Astrocyte (in vitro differentiated cells and primary cell): ENCODE data around the gene SLC12A8. TPM values are rescaled to one million over a fixed set of nuclear protein-coding genes. Genes with fewer than 3 reads are reported as not detected.

ENCODE experiments used
- DNase-seq: peaks from one replicate; pipeline ENCODE4 v3.0.0-alpha.2; 2010; ENCODE audit warnings: low read depth
- FAIRE-seq: peaks from 2 replicates; lab custom pipeline; 2011; peaks lifted over from hg19 to GRCh38; lab: Jason Lieb, UNC
- H2AFZ ChIP-seq: 2 replicates; pipeline ENCODE4 v1.6.0; 2012; ENCODE audit warnings: low read depth, low read length, inconsistent platforms
- H3K27ac ChIP-seq: 2 replicates; pipeline ENCODE4 v1.5.1; 2011; ENCODE audit warnings: low read depth, low read length, inconsistent platforms
- H3K27me3 ChIP-seq: 2 replicates; pipeline ENCODE4 v1.6.0; 2011; ENCODE audit warnings: low read length, inconsistent platforms; ENCODE audit not compliant: insufficient read depth
- H3K36me3 ChIP-seq: 2 replicates; pipeline ENCODE4 v1.5.1; 2011; ENCODE audit warnings: low read length, inconsistent platforms; ENCODE audit not compliant: insufficient read depth
- H3K4me1 ChIP-seq: 2 replicates; pipeline ENCODE4 v1.5.1; 2011; ENCODE audit warnings: low read length, inconsistent platforms; ENCODE audit not compliant: insufficient read depth
- H3K4me2 ChIP-seq: 2 replicates; pipeline ENCODE4 v1.6.0; 2012; ENCODE audit warnings: low read length, inconsistent platforms
- H3K4me3 ChIP-seq: 2 replicates; pipeline ENCODE4 v1.5.1; 2011; ENCODE audit warnings: low read depth, mild to moderate bottlenecking, low read length, inconsistent platforms; ENCODE audit not compliant: insufficient read depth
- H3K79me2 ChIP-seq: 2 replicates; pipeline ENCODE4 v1.6.0; 2012; ENCODE audit warnings: mild to moderate bottlenecking, low read length, inconsistent platforms; ENCODE audit not compliant: insufficient read depth
- H3K9ac ChIP-seq: 2 replicates; pipeline ENCODE4 v1.6.0; 2012; ENCODE audit warnings: mild to moderate bottlenecking, low read length, inconsistent platforms
- H3K9me3 ChIP-seq: 2 replicates; pipeline ENCODE4 v1.5.1; 2012; ENCODE audit warnings: low read depth, mild to moderate bottlenecking, low read length, inconsistent platforms; ENCODE audit not compliant: insufficient read depth
- H4K20me1 ChIP-seq: 2 replicates; pipeline ENCODE4 v1.6.0; 2012; ENCODE audit warnings: low read length, inconsistent platforms; ENCODE audit not compliant: insufficient read depth
- H3K27ac Mint-ChIP-seq: one replicate; pipeline ENCODE4 v1.8.0; 2021; ENCODE audit warnings: mild to moderate bottlenecking, mixed read lengths; ENCODE audit not compliant: unreplicated experiment
- H3K27me3 Mint-ChIP-seq: one replicate; pipeline ENCODE4 v1.8.0; 2021; ENCODE audit warnings: low read depth, mixed read lengths; ENCODE audit not compliant: unreplicated experiment
- H3K36me3 Mint-ChIP-seq: one replicate; pipeline ENCODE4 v1.8.0; 2021; ENCODE audit warnings: low read depth, mixed read lengths; ENCODE audit not compliant: unreplicated experiment
- H3K4me1 Mint-ChIP-seq: one replicate; pipeline ENCODE4 v1.8.0; 2021; ENCODE audit warnings: low read depth, mixed read lengths; ENCODE audit not compliant: unreplicated experiment
- H3K4me3 Mint-ChIP-seq: one replicate; pipeline ENCODE4 v1.8.0; 2021; ENCODE audit warnings: mild to moderate bottlenecking, moderate library complexity, mixed read lengths; ENCODE audit not compliant: unreplicated experiment
- H3K9me3 Mint-ChIP-seq: one replicate; pipeline ENCODE4 v1.8.0; 2021; ENCODE audit warnings: mild to moderate bottlenecking, mixed read lengths; ENCODE audit not compliant: unreplicated experiment
- CTCF ChIP-seq: IDR thresholded peaks from 2 replicates; pipeline ENCODE4 v1.5.1; 2011; ENCODE audit warnings: low read depth, mild to moderate bottlenecking, inconsistent platforms, low read length, moderate library complexity; ENCODE audit not compliant: insufficient read depth
- EZH2 ChIP-seq: IDR thresholded peaks from 2 replicates; pipeline ENCODE4 v1.6.1; 2012; ENCODE audit warnings: mild to moderate bottlenecking, low read length, inconsistent platforms; ENCODE audit not compliant: insufficient read depth
- total RNA-seq: library from RNA; stranded (reverse); gene quantifications from 2 replicates; pipeline ENCODE4 v1.2.1, GENCODE V29; 2021

Gene SLC12A8
- total RNA-seq, 1 donor from 2014 or later = 4.2 TPM

GRCh38 chr3:125054449-125055329 is 157.9 kb downstream of the SLC12A8 start:
- DNase-seq = peak; percentile 35
- Histone ChIP-seq H3K9ac (peak overlapping the region; percentile 94), H4K20me1 (peaks cover 48% of the 10 kb centered on the region), H2AFZ (peak overlapping the region; percentile 16), H3K4me3 (peak overlapping the region; percentile 97), H3K4me2 (peak overlapping the region; percentile 89), H3K36me3 (no peaks in the 10 kb centered on the region), H3K27ac (peak overlapping the region; percentile 93), H3K9me3 (no peaks in the 10 kb centered on the region), H3K27me3 (no peaks in the 10 kb centered on the region), H3K4me1 (peaks cover 53% of the 10 kb centered on the region), H3K79me2 (peaks cover 44% of the 10 kb centered on the region)
- TF ChIP-seq EZH2 (no peak), CTCF (no peak)
- no peaks in the 10 kb centered on the region for H3K36me3 Mint-ChIP-seq
- H3K9me3 Mint-ChIP-seq = no peaks in the 10 kb centered on the region
- H3K4me1 Mint-ChIP-seq = peaks cover 59% of the 10 kb centered on the region
- peak; percentile 9 for FAIRE-seq
- peak overlapping the region; percentile 29 for H3K27ac Mint-ChIP-seq
- no peaks in the 10 kb centered on the region for H3K27me3 Mint-ChIP-seq
- peak overlapping the region; percentile 93 for H3K4me3 Mint-ChIP-seq

GRCh38 chr3:125054062-125054448 is 158.5 kb downstream of the SLC12A8 start:
- Histone ChIP-seq H2AFZ (no peak overlapping the region), H3K4me2 (peak overlapping the region; percentile 89), H3K4me1 (peaks cover 53% of the 10 kb centered on the region), H3K9ac (peak overlapping the region; percentile 94), H3K27ac (peak overlapping the region; percentile 93), H3K9me3 (no peaks in the 10 kb centered on the region), H4K20me1 (peaks cover 55% of the 10 kb centered on the region), H3K27me3 (no peaks in the 10 kb centered on the region), H3K79me2 (peaks cover 50% of the 10 kb centered on the region), H3K4me3 (peak overlapping the region; percentile 97), H3K36me3 (no peaks in the 10 kb centered on the region)
- Mint-ChIP-seq H3K27ac (peak overlapping the region; percentile 75), H3K36me3 (peaks cover 3% of the 10 kb centered on the region), H3K4me3 (peak overlapping the region; percentile 93), H3K4me1 (peaks cover 62% of the 10 kb centered on the region), H3K9me3 (no peaks in the 10 kb centered on the region), H3K27me3 (no peaks in the 10 kb centered on the region)
- TF ChIP-seq EZH2 (no peak), CTCF (no peak)
- DNase-seq (no peak), FAIRE-seq (no peak)

GRCh38 chr3:125053304-125053699 is 159.2 kb downstream of the SLC12A8 start:
- peak overlapping the region; percentile 93 for H3K27ac ChIP-seq
- FAIRE-seq (no peak), DNase-seq (no peak)
- no peaks in the 10 kb centered on the region for H3K27me3 ChIP-seq
- no peak overlapping the region for H2AFZ ChIP-seq
- Mint-ChIP-seq H3K36me3 (peaks cover 5% of the 10 kb centered on the region), H3K27ac (peak overlapping the region; percentile 75), H3K27me3 (no peaks in the 10 kb centered on the region), H3K9me3 (no peaks in the 10 kb centered on the region), H3K4me1 (peaks cover 66% of the 10 kb centered on the region), H3K4me3 (peak overlapping the region; percentile 93)
- peaks cover 53% of the 10 kb centered on the region for H3K4me1 ChIP-seq
- no peak for TF ChIP-seq EZH2
- TF ChIP-seq CTCF = no peak
- H3K9me3 ChIP-seq = no peaks in the 10 kb centered on the region
- H4K20me1 ChIP-seq = peaks cover 62% of the 10 kb centered on the region
- peak overlapping the region; percentile 89 for H3K4me2 ChIP-seq
- peaks cover 58% of the 10 kb centered on the region for H3K79me2 ChIP-seq
- no peaks in the 10 kb centered on the region for H3K36me3 ChIP-seq
- H3K4me3 ChIP-seq = peak overlapping the region; percentile 52
- H3K9ac ChIP-seq = peak overlapping the region; percentile 94
